A673 (cell line): ENCODE data around the gene ALDOB.

ENCODE experiments used
- EZH2 ChIP-seq: fragments of 200-600 bp; sonication (generic); IDR thresholded peaks from 2 replicates; pipeline ENCODE4 v1.6.1; 2017; ENCODE audit warnings: borderline replicate concordance, low read depth, mild to moderate bottlenecking, mixed read lengths, antibody characterized with exemption, low read length; ENCODE audit not compliant: poor library complexity, severe bottlenecking
- TF ChIP-seq, protein P1 (sequence below): fragments of 300-800, 200-600 bp; sonication (generic); conservative IDR thresholded peaks from 2 replicates; pipeline ENCODE4 v1.5.1; 2017; ENCODE audit warnings: low read depth, mild to moderate bottlenecking, antibody characterized with exemption, low read length, moderate library complexity, mixed read lengths

DNA sequence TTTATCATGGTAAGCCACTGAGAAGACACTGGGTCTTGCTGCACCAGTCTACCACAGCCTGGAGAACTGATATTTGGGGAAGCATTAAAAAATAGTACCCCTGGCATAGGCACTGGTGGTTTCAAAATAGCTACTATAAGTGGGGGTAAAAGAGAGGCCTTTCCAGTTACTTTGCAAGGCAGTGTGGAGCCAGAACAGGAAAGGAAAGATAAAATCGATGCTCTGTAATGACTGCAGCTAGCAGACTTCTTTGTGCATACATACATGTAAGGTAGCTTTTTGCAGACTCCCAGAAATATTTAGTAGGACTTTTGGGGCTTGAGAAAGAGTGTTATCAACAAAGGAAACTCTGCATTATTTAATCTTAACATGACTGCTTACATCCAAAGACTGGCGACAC, 31.3 kb upstream of the ALDOB start:
- TF ChIP-seq, protein P1, sequence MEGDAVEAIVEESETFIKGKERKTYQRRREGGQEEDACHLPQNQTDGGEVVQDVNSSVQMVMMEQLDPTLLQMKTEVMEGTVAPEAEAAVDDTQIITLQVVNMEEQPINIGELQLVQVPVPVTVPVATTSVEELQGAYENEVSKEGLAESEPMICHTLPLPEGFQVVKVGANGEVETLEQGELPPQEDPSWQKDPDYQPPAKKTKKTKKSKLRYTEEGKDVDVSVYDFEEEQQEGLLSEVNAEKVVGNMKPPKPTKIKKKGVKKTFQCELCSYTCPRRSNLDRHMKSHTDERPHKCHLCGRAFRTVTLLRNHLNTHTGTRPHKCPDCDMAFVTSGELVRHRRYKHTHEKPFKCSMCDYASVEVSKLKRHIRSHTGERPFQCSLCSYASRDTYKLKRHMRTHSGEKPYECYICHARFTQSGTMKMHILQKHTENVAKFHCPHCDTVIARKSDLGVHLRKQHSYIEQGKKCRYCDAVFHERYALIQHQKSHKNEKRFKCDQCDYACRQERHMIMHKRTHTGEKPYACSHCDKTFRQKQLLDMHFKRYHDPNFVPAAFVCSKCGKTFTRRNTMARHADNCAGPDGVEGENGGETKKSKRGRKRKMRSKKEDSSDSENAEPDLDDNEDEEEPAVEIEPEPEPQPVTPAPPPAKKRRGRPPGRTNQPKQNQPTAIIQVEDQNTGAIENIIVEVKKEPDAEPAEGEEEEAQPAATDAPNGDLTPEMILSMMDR, result no peak
- TF ChIP-seq EZH2, result no peak
